RKO (cell line): ENCODE results near the gene PKD2L1.
"Not testable (repeated sequence)": the region's sequence is repeated elsewhere in the genome, so short reads cannot be mapped to it uniquely, and the experiment has no call there.

Source experiments
- DNase-seq: peaks from one replicate; pipeline ENCODE4 v3.0.0-alpha.2; 2016; ENCODE audit warnings: low spot score

The PKD2L1 gene

GRCh38 chr10:100333661-100334440 lies 3.8 kb upstream of the PKD2L1 start:
- DNase-seq, result no peak

DNA sequence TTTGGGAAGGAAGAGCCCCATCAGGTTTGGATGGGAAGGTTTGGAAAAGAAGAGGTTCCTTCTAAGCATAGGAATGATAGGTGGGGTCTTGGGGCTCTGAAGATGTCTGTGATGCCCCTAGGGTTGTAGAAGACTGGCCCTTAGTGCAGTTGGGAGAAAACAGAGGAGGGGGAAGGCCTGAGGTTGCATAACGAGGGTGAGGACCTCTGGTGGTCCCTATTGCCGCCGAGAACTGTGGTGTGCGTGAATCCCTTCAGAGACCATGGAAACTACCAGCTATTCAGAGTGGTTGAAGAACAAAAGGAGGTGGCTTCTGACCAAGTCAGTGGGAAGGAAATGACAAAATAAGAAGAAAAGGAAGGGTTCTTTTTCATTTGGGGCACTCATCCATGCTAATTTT lies 3.1 kb upstream of the PKD2L1 start:
- no peak for DNase-seq

GRCh38 chr10:100328198-100328597 lies 1.8 kb downstream of the PKD2L1 start:
- no peak for DNase-seq

- no peak for DNase-seq
These were observed 2.4 kb downstream of the PKD2L1 start for GRCh38 chr10:100327718-100328009.

DNA sequence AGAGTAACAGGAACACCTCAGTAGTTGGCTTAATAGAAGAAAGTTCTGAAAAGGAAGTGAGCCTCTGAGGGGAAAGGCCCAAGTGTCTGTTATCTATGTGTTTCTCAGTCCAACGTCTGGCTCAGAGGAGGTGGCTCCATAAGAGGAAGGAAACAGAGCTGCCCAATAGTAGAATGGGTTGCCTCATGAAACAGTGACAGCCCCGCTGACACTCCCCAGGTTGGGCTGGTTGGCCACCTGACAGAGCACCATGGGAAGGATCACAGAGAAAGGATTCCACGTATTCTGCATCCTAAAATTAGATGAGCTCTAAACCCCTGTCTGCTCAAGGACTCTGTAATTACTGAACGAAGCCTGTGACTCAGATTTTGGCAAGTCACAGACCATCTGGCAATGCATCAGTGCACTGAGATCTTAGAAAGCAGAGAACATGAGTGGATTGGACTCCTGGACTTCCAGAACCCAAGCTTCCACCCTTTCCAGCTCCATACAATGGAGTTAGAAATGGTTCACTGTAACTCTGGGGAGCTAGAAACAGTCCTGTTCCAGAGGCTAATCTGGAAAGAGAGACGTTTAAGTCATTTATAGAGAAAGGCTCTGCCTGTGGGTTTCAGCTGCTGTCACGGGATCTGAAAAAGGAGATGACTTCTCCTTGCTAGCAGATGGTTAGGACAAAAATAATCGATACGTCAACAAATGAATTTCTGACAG lies 2.9 kb downstream of the PKD2L1 start:
- no peak for DNase-seq

- DNase-seq, result no peak
These were observed 4.9 kb downstream of the PKD2L1 start for GRCh38 chr10:100325158-100325557.

DNA sequence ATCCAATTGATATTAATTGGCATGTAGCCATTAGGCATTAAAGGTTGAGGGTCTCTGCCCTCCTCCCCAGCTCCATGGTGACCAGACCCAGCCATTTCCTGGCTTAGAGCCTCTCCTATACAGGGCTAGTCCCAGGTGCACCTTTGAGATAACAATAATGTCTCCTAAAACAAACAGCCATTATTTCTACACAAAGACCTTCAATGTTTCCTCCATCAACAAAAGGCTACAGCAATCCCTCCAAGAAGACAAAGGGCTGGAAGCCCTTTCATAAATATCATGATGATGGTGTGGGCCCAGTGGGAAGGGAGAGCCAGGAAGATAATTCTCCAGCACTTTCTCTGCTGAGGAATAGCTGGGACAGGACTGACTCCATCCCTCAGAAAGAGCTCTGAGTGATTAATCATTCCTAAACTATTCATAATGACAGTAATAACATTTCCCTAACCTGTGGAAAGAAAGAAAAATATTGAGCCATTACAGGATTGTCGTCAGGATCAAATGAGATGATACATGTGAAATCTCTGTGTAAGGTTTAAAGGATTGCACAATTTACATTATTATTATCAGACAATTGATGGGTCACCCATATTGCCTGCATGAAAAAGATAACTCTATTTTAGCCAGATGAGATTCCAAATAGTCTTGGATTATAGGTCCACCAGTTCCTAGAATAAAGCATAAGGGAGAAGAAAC lies 10.2 kb downstream of the PKD2L1 start:
- DNase-seq, result no peak

DNA sequence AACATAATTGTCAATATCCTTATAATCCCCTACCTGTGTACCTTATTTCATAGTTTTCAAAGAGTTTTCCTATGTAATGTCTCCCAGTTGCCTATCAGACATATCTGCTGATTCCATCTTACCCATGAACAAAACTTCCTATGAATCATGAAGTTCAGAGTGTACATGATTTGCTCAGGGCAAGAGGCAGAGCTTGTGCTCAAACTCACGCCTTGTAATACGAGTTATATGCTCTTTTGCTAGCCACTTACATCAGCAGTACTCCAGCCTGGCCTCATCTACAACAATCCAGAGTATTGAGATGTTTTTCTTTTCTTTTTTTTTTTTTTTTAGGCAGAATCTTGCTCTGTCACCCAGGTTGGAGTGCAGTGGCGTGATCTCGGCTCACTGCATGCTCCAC lies 11.8 kb downstream of the PKD2L1 start:
- DNase-seq, result peak; percentile 15

DNA sequence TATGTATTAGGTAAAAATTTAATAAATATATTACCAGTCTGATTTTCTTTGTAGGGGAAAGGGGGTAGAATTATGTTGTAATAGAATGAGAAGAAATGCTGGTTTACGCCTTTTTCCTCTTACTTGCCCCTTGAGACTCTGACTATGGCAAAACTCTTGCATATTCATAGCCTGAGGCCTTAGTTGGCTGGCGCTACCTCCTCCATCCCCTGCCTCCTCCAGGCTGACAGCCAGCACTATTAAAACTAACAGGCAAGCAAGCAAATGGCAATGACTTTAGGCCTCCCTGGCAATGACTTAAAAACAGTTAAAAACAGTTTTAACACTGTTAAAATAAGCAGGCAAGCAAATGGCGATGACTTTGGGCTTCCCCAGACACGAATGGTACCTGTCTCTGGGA lies 14.4 kb downstream of the PKD2L1 start:
- DNase-seq, result no peak

GRCh38 chr10:100311298-100311697 lies 18.7 kb downstream of the PKD2L1 start:
- no peak for DNase-seq

DNA sequence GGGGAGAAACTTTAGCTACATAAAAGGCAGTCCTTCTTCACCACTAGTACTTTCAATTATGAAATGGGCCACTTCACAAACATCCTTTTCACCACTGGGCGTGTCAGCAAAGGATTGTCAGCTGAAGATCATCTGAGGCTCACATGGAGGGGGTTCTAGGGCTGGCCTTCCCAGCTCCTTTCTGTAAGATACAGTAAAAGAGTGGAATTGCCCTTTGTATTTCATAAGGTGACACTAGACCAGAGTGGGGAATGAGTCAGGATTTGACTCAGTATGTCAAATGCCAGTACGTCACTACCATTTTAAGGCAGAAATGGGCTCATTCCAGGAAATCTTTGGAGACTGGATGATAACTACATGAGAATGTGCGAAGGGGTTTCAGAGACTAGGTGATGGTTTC lies 22.3 kb downstream of the PKD2L1 start:
- DNase-seq, result peak; percentile 72

DNA sequence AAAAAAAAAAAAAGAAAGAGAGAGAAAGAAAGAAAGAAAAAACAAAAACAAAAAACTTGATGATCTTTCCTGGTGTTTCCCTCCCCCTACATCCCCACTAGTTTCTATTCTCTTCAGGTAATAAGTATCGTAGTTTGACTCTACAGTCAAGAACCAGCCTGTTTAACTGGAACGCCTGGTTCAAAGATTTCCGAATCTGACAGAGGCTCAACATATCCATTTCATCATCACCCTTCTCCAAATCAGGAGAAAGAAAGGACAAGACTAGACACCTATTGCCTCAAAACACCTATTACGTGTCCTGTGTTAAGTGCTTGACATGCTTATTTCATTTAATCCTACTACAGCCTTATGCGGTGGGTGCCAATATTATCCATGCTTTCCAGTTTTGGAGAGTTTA lies 23.2 kb downstream of the PKD2L1 start:
- no peak for DNase-seq

DNA sequence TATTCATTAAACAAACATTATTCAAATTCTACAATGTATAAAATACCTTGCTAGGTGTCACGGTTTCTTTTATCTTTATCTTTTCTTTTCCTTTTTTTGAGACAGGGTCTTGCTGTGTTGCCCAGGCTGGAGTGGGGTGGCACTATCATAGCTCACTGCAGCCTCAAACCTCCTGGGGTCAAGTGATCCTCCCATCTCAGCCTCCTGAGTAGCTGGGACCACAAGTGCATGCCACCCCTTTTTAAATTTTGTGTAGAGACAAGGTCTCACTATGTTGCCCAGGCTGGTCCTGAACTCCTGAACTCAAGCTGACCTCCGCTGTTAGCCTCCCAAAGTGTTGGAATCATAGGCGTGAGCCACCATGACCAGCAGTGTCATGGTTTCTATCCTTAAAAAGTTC lies 25.6 kb downstream of the PKD2L1 start:
- DNase-seq, result no peak

DNA sequence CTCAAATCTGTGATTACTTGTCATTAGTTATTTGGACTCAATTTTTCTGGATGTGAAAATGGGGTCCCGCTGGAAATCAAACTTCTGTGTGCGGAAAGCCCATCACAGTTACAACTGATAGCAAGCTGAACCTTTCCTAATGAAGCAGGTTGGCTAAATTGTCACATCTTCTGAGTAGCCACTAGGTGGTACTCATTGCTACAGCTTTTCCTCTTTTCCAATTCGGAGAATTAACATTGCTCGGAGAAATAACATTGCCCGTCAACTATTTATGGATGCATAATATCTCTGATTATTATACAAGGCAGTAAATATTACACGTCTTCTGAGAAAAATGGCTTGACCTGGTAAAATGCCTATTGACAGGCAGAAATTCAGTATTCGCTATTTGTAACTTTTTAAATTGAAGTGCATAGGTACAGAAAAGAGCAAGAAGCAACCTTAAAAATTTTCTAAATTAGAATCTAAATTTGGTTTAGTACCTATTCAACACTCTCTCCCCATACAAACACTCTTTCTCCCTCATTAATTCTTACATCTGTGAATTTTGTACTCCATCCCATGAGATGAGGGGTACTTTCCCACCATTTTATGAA lies 26.2 kb downstream of the PKD2L1 start:
- DNase-seq, result peak; percentile 55

DNA sequence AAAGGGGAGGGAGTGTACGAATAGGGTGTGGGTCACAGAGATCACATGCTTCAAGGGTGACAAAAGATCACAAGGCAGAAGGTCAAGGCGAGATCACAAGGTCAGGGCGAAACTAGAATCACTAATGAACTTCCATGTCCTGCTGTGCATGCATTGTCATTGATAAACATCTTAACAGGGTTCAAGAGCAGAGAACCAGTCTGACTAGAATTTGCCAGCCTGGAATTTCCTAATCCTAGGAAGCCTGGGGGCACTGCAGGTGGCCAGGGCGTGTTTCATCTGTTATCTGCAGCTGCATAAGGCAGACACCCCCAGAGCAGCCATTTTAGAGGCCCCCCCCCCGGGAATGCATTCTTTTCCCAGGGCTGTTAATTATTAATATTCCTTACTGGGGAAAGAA lies 28.9 kb downstream of the PKD2L1 start:
- not testable (repeated sequence) for DNase-seq

GRCh38 chr10:100297242-100297641 lies 32.8 kb downstream of the PKD2L1 start:
- DNase-seq, result no peak

DNA sequence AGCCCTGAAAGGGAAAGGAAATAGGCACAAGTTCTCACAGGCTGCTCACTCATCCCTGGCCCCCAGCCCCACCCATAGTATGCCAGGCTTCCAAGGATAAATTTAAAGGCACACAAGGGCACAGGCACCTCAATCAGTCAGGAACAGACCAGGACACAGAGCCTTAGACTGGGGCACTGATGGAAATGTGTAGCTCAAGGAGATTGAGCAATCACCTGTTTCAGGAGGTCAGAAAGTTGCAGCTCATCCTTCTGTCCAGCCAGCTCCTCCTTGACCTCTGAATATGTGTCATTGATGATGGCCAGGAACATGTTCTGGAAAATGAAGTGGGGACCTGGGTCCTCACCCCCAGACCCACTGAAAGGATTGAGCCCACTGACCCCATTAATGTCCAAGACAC lies 37.0 kb downstream of the PKD2L1 start:
- no peak for DNase-seq

GRCh38 chr10:100292300-100292699 lies 37.7 kb downstream of the PKD2L1 start:
- not testable (repeated sequence) for DNase-seq

DNA sequence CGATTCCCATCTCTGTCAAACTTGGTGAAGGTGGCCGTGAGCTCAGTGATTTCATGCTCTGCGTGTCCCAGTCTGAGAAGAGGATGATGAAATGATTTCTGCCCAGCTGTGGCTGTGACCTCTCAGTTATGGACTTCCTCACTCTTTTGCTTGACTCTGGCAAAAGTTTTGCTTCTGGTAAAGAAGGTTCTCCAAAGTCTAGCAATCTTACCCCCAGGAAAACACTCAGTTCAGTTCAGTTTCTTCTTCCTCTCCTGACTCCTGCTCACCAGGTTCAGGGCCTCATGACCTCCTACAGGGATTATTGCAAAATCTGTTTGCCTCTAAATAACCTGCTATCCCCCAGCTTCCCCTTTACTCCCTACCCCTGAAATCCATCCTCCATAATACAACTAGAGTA lies 38.7 kb downstream of the PKD2L1 start:
- no peak for DNase-seq

GRCh38 chr10:100289641-100290040 lies 40.4 kb downstream of the PKD2L1 start:
- DNase-seq, result no peak

GRCh38 chr10:100288196-100288595 lies 41.8 kb downstream of the PKD2L1 start:
- DNase-seq, result no peak

- DNase-seq, result no peak
These were observed 42.3 kb downstream of the PKD2L1 start for GRCh38 chr10:100287756-100288155.
